ENCODE measurements around the gene EP400. TPM values are rescaled to one million over a fixed set of nuclear protein-coding genes. Genes with fewer than 3 reads are reported as not detected.

Gene EP400
- total and polyA plus RNA-seq, 2 of the 8 experiments (the other 6 are each of a cell fraction or from before 2014, with no cell fraction given): 13.1 to 69.7 TPM

GRCh38 chr12:131986361-131986760 is 36.6 kb downstream of the EP400 start:
- Histone ChIP-seq H3K23me2 (ENCODE audit: low read depth, low read length) (no peaks in the 10 kb centered on the region), H4K8ac (ENCODE audit: extremely low read depth, insufficient read depth, low read length) (no peak overlapping the region; the same call in 1 of the 2 replicates), H2BK15ac (ENCODE audit: low read length) (no peak overlapping the region), H3K14ac (ENCODE audit: insufficient read length) (no peak overlapping the region), H3K9ac (replicated peaks in 1 of 4; ENCODE audit: extremely low read depth in 1 of 4, low read depth in 3 of 4, low read length in 3 of 4) (no peak overlapping the region), H3K4me1 (replicated peaks in 1 of 4; ENCODE audit: control insufficient read depth in 3 of 4, insufficient read depth in 4 of 4, low read length in 3 of 4) (peaks cover 10 to 25% (median 20%) of the 10 kb centered on the region in 4 experiments), H4K5ac (ENCODE audit: insufficient read length, low read depth, low read length) (no peak overlapping the region), H3K4me2 (ENCODE audit: insufficient read depth in 1 of 2, low read depth in 2 of 2, low read length in 2 of 2) (no peak overlapping the region), H2AK5ac (ENCODE audit: low read depth, low read length) (0 out of 2 replicates have a peak overlapping the region, but pooled peaks have one; percentile 15), H3K56ac (replicated peaks; ENCODE audit: insufficient read length, low read depth, low read length) (no peak overlapping the region), H3K79me2 (ENCODE audit: control insufficient read depth in 1 of 2, insufficient read depth in 2 of 2, low read length in 2 of 2) (no peaks in the 10 kb centered on the region), H3K23ac (ENCODE audit: insufficient read length) (no peak overlapping the region), H3K79me1 (ENCODE audit: low read depth, low read length) (no peaks in the 10 kb centered on the region), H2BK120ac (replicated peaks; ENCODE audit: low read depth, low read length) (no peak overlapping the region), H2BK5ac (ENCODE audit: low read depth, low read length) (peak overlapping the region; percentile 60; the same call in 1 of the 2 replicates), H2AFZ (ENCODE audit: low read length) (no peak overlapping the region), H2BK12ac (ENCODE audit: low read depth, low read length) (peak overlapping the region; percentile 50; the same call in 1 of the 2 replicates), H3K4ac (replicated peaks; ENCODE audit: insufficient read length, low read depth, low read length) (no peak overlapping the region), H3K9me3 (ENCODE audit: insufficient read depth in 2 of 2, low read depth in 1 of 2, low read length in 1 of 2) (no peaks in the 10 kb centered on the region), H3K36me3 (ENCODE audit: control insufficient read depth in 2 of 4, insufficient read depth in 4 of 4, low read length in 3 of 4) (peaks cover 4 to 47% (median 14%) of the 10 kb centered on the region in 4 experiments; a peak in 5 of 8 replicates), H3K4me3 (ENCODE audit: extremely low read depth in 1 of 4, insufficient read depth in 2 of 4, low read depth in 3 of 4, low read length in 4 of 4) (no peak overlapping the region), H4K20me1 (replicated peaks in 1 of 2; ENCODE audit: control insufficient read depth in 1 of 2, insufficient read depth in 2 of 2, low read length in 2 of 2) (no peaks in the 10 kb centered on the region), H3K27ac (ENCODE audit: low read depth, low read length) (no peak overlapping the region), H2BK20ac (ENCODE audit: low read length) (no peak overlapping the region), H4K91ac (replicated peaks; ENCODE audit: insufficient read length, low read length) (no peak overlapping the region), H3K18ac (ENCODE audit: extremely low read depth, low read length) (no peak overlapping the region), H3K27me3 (replicated peaks in 1 of 4; ENCODE audit: control insufficient read depth in 3 of 4, extremely low read depth in 1 of 4, insufficient read depth in 3 of 4, low read length in 3 of 4) (no peaks in the 10 kb centered on the region)
- ChIA-PET CTCF (ENCODE audit: partially characterized antibody) (interaction anchor here (4.2 kb wide), 1 partner anchor 16 kb away, joined by 17 read pairs; no protein-coding TSS in a partner anchor), POLR2A (ENCODE audit: partially characterized antibody) (interaction anchor here (2.0 kb wide), 1 partner anchor 8 kb away, joined by 10 read pairs; no protein-coding TSS in a partner anchor)
- WGBS, 2 experiments (ENCODE audit: extremely low coverage in 1 of 2, insufficient coverage in 1 of 2, insufficient read length in 1 of 2, insufficient replicate concordance in 2 of 2, low coverage in 1 of 2, low lambda C conversion rate in 2 of 2, missing lambda C conversion rate in 1 of 2): 93% methylated on average over 17 of the region's 17 CpGs; no CpG with 5 or more reads in 1 of the 2 experiments
- DNase-seq (ENCODE audit: low read depth in 1 of 2, low spot score in 2 of 2) (peak in 1 of 2 experiments; percentile 36), FAIRE-seq (no peak)
- no peak for TF ChIP-seq BACH1 (IDR thresholded peaks at IDR 0.05; ENCODE audit: low read length)
- no peak for TF ChIP-seq CTCF (IDR thresholded peaks at IDR 0.05; ENCODE audit: control extremely low read depth in 1 of 3, insufficient read depth in 1 of 3, low read depth in 1 of 3, low read length in 3 of 3)
- TF ChIP-seq SP4 (IDR thresholded peaks at IDR 0.05; ENCODE audit: low read length): no peak
- no peak for TF ChIP-seq HDAC6 (IDR thresholded peaks at IDR 0.05; ENCODE audit: low read depth, low read length)
- TF ChIP-seq MAFK (IDR thresholded peaks at IDR 0.05; ENCODE audit: low read depth, low read length): no peak
- no peak for TF ChIP-seq TAF7 (optimal IDR thresholded peaks at IDR 0.05; ENCODE audit: borderline replicate concordance, low read depth, low read length)
- TF ChIP-seq POU5F1 (IDR thresholded peaks at IDR 0.05; ENCODE audit: low read depth, low read length): no peak
- TF ChIP-seq CHD2 (IDR thresholded peaks at IDR 0.05; ENCODE audit: low read length): no peak
- no peak for TF ChIP-seq CBX8 (IDR thresholded peaks at IDR 0.05; ENCODE audit: borderline replicate concordance, low read depth, low read length)
- no peak for TF ChIP-seq CTBP2 (IDR thresholded peaks at IDR 0.05; ENCODE audit: borderline replicate concordance, insufficient read depth, insufficient read length, low read length)
- no peak for TF ChIP-seq SP2 (IDR thresholded peaks at IDR 0.05; ENCODE audit: low read length)
- no peak for TF ChIP-seq JUN (IDR thresholded peaks at IDR 0.05; ENCODE audit: low read depth, low read length)

All from H1 (cell line).